ENCODE measurements around the gene QRICH1.
A peak's percentile ranks its signal among the peaks of the same experiment; 100 is the strongest.

The QRICH1 gene

DNA sequence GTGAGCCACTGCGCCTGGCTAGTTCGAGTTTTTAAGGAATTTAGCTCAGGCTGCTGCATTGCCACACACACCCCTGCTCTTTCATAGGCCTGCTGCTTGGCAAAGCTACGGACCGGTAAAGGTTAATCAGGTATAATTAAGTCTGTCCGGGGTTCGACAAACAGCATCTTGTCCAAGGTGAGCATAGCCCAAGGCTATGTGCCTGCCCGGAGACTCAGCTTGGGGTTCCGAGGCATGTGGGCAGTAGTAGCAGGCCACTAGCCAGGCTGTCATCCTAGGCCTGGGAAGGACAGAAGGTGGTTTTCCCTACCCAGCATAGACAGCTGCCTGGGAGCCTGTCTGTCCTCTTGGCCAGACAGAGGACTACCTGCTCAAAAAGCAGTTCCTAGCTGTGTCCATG, 97.2 kb downstream of the QRICH1 start:
- no peak for DNase-seq

DNA sequence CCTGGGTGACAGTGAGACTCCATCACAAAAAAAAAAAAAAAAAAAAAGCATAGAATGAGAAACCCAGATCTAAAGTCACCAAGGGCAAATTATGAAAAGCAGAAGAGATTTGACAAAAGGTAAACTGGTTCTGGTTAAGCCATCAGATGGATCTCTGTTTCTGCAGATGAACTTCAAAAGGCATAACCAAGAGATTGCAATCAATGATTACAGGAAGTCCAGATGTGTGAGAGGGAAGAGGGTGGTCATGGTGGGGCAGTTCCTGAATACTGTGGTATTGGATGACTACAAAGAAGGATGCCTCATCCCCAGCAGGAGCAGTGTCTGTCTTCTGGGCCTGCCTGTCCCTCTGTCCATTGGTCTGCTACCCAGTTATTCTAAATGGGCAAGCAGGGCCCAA, 100.0 kb downstream of the QRICH1 start:
- DNase-seq = peak; percentile 32

DNA sequence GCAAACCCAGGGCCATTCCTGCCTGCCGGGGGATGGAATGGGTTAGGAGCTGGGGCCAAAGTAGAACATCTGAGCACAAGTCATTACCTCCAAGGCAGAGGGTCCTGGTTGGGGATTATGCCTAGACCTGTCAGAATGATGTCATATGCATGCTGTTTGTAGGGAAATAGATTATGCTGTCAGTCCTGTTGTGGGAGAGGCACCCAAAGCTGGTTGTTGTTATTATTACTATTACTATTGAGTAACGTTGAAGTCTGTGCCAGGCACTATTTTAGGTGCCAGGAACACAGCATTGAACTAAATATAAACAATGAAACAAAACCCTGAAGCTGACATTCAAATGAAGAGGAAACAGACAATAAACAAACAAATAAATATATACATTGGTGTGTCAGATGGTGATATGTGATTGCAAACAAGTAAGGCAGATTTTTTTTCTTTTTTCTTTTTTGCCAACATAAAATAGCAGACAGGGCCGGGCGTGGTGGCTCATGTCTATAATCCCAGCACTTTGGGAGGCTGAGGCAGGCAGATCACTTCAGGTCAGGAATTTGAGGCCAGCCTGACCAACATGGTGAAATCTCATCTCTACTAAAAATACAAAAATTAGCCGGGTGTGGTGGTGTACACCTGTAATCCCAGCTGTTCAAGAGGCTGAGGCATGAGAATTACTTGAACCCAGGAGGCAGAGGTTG, 101.9 kb downstream of the QRICH1 start:
- DNase-seq = no peak

DNA sequence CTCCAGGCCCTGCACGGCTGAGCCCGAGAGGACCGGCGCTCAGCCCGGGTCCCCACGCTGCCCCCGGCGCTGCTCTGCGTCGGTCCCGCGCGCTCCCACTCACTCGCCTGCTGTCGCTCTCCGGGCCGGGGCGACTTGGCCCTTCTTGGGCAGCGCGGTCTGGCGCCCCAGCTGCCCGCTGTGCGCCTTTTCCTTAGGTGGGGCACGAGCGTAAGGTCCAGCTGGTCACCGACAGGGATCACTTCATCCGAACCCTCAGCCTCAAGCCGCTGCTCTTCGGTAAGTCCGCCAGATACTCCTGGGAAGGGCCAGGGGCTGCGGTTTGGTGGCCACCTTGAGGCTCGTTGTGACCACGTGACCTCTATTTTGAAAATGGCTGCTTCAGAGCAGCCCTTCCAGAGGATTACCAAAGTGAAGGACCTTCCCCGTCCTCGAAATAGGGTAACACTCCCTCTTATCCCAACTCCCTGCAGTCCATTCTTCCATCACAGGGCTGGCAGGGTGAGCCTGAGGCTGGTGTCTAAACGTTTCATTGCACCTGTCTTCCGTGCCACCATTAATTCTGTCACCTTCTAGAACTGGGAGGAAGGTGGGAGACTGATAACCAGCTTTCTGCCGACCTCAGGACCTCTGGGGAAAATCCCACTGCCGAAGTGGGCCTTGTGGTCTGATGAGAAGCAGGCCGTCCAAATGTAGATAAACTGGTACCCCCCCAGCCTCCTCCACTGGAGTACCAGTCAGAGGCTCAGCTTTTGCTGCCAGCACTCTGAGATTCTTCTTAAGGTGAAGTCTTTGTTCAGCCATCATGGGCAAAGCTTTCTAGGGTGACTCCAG, 103.0 kb downstream of the QRICH1 start:
- DNase-seq = peak; percentile 23

DNA sequence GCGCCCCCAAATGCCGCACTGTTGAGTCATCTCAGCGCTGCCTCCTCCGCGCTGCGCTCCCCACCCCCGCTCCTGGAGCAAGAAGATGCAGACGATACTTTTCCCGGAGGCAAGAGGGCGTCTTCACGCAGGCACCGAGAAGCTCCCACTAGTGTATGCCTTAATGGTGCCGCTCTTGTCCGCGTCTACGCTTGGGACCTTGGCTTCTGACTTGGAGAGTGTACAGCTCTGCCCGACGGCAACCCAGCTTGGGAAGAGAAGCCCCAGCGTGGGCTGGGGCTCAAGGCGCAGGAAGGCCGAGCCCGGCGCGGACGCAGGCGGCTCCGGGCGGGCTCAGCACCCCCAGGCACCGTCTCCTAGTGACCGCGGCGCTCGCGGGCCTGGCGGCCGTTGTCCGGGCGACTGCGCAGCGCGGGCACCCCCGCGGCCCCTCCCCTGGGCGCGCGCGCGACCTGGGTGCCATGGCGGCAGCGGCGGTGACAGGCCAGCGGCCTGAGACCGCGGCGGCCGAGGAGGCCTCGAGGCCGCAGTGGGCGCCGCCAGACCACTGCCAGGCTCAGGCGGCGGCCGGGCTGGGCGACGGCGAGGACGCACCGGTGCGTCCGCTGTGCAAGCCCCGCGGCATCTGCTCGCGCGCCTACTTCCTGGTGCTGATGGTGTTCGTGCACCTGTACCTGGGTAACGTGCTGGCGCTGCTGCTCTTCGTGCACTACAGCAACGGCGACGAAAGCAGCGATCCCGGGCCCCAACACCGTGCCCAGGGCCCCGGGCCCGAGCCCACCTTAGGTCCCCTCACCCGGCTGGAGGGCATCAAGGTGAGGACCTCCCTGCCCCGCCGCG, 103.9 kb downstream of the QRICH1 start, which contains the start of gene P4HTM:
Gene P4HTM, plus strand, starts transcription at position 446 of the 840 bp plus-strand sequence. Its CDS starts 16 bp downstream, at position 462.
- DNase-seq = peak; percentile 75

DNA sequence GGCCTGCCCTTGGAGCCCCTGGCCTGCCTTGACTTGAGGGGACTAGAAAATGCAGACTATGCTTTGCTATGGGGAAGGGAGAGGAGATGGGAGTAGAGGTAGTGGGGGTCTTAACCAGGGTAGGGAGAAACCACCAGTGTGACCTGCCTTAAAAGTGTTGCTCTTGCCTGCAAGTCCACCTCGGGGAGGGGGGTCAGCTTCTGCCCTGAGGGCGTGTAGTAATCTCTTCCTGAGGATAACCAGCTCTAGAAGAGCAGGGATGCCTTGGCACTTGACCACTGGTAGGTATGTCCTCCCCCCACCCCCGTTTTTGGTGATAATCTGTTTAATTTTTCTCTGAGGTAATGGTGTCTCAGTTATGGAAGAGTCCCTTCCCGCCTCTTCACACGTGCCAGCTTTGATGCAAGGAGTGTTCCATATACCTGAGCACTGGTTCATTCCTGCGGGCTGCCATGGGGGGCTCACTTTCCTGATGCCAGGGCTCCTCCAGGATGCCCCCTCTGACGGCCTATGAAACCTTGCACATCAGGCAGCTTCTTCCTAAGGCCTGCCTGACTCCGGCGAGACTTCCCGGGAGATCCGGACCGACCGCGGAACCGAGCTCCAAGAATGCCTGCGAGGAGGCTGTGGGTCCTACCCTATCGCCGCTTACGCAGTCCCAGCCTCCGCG, 104.6 kb downstream of the QRICH1 start:
- no peak for DNase-seq

DNA sequence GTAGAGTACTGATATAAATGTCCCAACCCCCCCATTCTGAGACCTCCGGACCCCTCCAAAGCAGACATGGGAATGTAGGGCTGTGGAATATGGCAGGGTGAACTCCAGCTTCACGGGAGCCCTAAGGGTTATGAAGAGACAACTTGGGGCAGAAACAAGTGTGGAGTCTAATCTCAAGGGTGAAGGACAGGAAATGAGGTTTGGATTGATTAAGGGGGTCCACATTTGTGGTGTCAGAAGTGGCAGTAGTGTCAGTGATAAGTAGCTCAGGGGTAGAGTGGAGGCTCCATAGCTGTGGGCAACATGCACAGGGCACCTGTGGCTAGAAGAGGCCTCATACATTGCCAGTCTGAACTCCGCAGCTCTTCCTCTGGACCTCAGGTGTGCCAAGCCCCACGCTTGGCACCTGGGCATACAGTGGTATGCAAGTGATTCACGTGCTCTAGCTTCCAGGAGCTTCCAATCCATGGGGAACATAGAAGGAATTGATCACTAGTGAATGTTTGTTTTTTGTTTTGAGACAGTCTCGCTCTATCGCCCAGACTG, 108.0 kb downstream of the QRICH1 start:
- no peak for DNase-seq

DNA sequence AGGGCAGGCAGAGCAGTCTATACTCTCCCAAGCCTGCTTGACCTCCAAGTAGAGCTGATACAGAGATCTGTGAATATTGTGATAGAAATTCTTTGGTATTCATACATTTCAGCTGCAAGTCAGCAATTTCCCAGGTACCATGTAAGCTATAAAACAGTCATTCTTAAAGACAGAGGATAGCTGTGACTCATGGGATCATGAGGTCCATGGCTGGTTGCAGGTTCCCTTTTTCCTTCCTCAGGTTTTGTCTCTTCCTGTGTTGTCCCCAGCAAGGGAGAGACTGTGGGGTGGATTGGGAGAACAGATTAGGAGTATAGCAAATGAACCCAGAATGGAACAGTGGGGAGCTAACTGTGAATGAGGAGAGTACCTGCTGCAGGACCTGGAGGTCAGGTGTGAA, 109.2 kb downstream of the QRICH1 start:
- peak; percentile 63 for DNase-seq

DNA sequence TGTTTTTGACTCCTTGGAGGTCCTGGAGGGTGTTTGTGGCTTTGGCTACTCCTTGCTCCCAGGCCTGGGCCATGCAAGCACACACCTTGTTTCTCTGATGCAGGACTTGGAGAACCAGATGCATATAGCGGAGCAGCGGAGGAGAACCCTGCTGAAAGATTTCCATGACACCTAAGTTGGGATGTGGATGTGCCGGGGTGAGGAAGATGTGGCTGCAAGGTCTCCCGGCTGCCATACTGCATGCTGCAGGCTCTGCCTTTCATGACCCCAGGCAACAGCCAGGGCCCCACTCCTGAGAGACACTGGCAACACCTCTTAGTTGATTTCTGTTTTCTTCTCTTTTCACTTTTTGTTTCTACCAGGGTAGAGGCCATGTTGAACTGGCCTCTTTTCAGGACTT, 110.8 kb downstream of the QRICH1 start:
- DNase-seq = no peak

DNA sequence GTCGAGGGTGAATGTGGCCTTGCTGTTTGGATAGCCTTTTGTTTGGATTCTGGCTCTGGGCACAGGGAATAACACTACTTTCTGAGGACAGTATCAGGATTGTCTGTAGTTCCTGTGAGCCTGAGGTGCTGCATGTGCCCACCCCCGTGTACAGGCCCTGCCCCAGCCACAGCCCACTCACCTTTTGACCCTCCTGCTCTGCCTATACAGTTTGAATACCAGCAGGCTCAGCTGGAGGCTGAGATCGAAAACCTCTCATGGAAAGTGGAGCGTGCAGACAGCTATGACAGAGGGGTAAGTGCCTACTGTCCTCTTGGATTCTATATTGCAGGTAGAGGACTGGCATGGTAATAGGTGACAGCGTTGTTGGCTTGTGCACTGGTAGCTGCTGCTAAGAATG, 111.2 kb downstream of the QRICH1 start:
- DNase-seq = no peak

DNA sequence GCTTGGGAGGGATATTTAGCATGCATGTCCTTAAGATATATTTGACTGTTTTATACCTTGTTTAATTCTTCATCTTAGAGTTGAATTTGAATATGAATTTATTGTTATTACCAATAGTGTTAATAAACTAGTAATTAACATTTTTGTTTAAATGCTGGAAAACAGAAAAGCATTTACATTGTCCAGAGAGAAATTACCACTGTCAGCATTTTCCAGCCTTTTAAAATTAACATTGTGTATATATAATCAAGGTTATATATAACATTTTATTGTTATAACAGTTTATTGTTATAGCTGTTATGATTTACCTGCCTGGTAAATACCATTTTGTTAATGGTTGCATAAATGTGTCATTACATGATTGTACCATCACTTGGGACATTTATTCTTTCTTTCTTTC, 111.9 kb downstream of the QRICH1 start:
- DNase-seq = no peak

DNA sequence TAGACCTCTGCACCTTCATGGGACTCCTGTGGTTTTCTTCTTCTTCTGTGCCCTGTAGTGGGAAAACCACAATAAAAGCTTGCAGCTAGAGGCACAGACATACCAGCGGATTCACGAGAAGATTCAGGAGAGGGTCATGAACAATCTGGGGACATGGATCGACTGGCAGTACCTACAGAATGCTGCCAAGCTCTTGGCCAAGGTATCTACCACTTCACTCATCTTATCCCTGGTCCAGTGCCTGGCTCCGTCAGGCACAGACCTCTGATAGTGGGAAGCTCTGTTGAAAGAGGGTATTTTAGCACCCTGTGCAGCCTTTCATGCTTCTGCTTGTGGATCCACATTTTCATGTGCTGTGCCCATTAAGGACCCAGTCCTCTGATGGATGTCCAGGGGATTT, 113.6 kb downstream of the QRICH1 start:
- DNase-seq = no peak

All from suppressor macrophage treated with lipopolysaccharide for 4 hours (primary cell).